NCI-H2196 treated with DMSO at 0.1 percent for 48 hours (cell line): Measurements from ENCODE around the gene CCR3.
"Not testable (repeated sequence)": the region's sequence is repeated elsewhere in the genome, so short reads cannot be mapped to it uniquely, and the experiment has no call there.

Experiments
- DNase-seq: peaks from one replicate; lab custom pipeline; 2025; ENCODE audit not compliant: unreplicated experiment; lab: John Stamatoyannopoulos, UW

Gene CCR3

GRCh38 chr3:46242120-46242519 is at the start of gene CCR3:
Gene CCR3, plus strand, starts transcription at chr3:46242460. Its CDS starts 22,699 bp downstream, at chr3:46265159.
- no peak for DNase-seq

- DNase-seq, result no peak
Observed at GRCh38 chr3:46192939-46193338, 49.3 kb upstream of the CCR3 start.

- no peak for DNase-seq
Observed at GRCh38 chr3:46193436-46193835, 48.8 kb upstream of the CCR3 start.

- no peak for DNase-seq
Observed at GRCh38 chr3:46194868-46195553, 47.2 kb upstream of the CCR3 start.

GRCh38 chr3:46196261-46196957 is 45.9 kb upstream of the CCR3 start:
- DNase-seq, result no peak

GRCh38 chr3:46200211-46200610 is 42.0 kb upstream of the CCR3 start:
- no peak for DNase-seq

GRCh38 chr3:46200790-46201189 is 41.5 kb upstream of the CCR3 start:
- no peak for DNase-seq

- DNase-seq, result no peak
Observed at GRCh38 chr3:46202535-46202934, 39.7 kb upstream of the CCR3 start.

- no peak for DNase-seq
Observed at GRCh38 chr3:46203681-46204080, 38.6 kb upstream of the CCR3 start.

- DNase-seq, result no peak
Observed at GRCh38 chr3:46205286-46205960, 36.8 kb upstream of the CCR3 start.

GRCh38 chr3:46206282-46207015 is 35.8 kb upstream of the CCR3 start:
- no peak for DNase-seq

- not testable (repeated sequence) for DNase-seq
Observed at GRCh38 chr3:46207514-46207913, 34.7 kb upstream of the CCR3 start.

- no peak for DNase-seq
Observed at GRCh38 chr3:46208167-46208704, 34.0 kb upstream of the CCR3 start, which contains the start of gene CCR1. Gene CCR1, minus strand, starts transcription at chr3:46208313. Its CDS starts 4,000 bp downstream, at chr3:46204313.

GRCh38 chr3:46209053-46209452 is 33.2 kb upstream of the CCR3 start:
- DNase-seq, result no peak

- DNase-seq, result no peak
Observed at GRCh38 chr3:46209746-46210470, 32.4 kb upstream of the CCR3 start.

- DNase-seq, result no peak
Observed at GRCh38 chr3:46212101-46212500, 30.2 kb upstream of the CCR3 start.

GRCh38 chr3:46213201-46213600 is 29.1 kb upstream of the CCR3 start:
- no peak for DNase-seq

GRCh38 chr3:46214751-46215352 is 27.4 kb upstream of the CCR3 start:
- DNase-seq, result no peak

GRCh38 chr3:46215810-46216414 is 26.3 kb upstream of the CCR3 start:
- no peak for DNase-seq
